C4-2B (cell line): ENCODE data around the gene E2F6.

Source experiments
- H3K27ac ChIP-seq: fragments of 450-650 bp; 2 replicates; pipeline ENCODE4 v1.5.1; 2017
- CTCF ChIP-seq: fragments of 450-650 bp; conservative IDR thresholded peaks from 2 replicates; pipeline ENCODE4 v1.5.1; 2017; ENCODE audit warnings: mild to moderate bottlenecking
- ZFX ChIP-seq: fragments of 450-650 bp; IDR thresholded peaks from 2 replicates; pipeline ENCODE4 v1.6.1; 2017

Gene E2F6

GRCh38 chr2:11420190-11420589 lies 45.8 kb downstream of the E2F6 start:
- no peak overlapping the region for H3K27ac ChIP-seq
- TF ChIP-seq CTCF (no peak), ZFX (no peak)

GRCh38 chr2:11419781-11420180 lies 46.2 kb downstream of the E2F6 start:
- H3K27ac ChIP-seq = no peak overlapping the region
- TF ChIP-seq CTCF = no peak
- no peak for TF ChIP-seq ZFX

- TF ChIP-seq ZFX (no peak), CTCF (peak; percentile 93)
- H3K27ac ChIP-seq = no peak overlapping the region
Measured at GRCh38 chr2:11417946-11418585, 47.9 kb downstream of the E2F6 start.

GRCh38 chr2:11416931-11417330 lies 49.0 kb downstream of the E2F6 start:
- H3K27ac ChIP-seq = no peak overlapping the region
- no peak for TF ChIP-seq ZFX
- TF ChIP-seq CTCF = no peak

GRCh38 chr2:11416186-11416585 lies 49.8 kb downstream of the E2F6 start:
- H3K27ac ChIP-seq = no peak overlapping the region
- TF ChIP-seq ZFX (no peak), CTCF (no peak)

GRCh38 chr2:11414372-11415124 lies 51.4 kb downstream of the E2F6 start:
- TF ChIP-seq CTCF = no peak
- no peak for TF ChIP-seq ZFX
- no peak overlapping the region for H3K27ac ChIP-seq

GRCh38 chr2:11412449-11412810 lies 53.5 kb downstream of the E2F6 start:
- TF ChIP-seq CTCF (no peak), ZFX (no peak)

More at GRCh38 chr2:11412449-11412810, 53.5 kb downstream of the E2F6 start:
- no peak overlapping the region for H3K27ac ChIP-seq
